HG02938 (cell line): ENCODE data around the gene BRD3.

Experiments used
- ATAC-seq: cut with Tn5 transposase; IDR thresholded peaks from one replicate; pipeline ENCODE4 v1.9.1; 2021; ENCODE audit warnings: mild to moderate bottlenecking, moderate library complexity; ENCODE audit not compliant: unreplicated experiment

The BRD3 gene

GRCh38 chr9:134024828-134025605, 42.8 kb downstream of the BRD3 start, which contains the start of gene BRD3OS:
Gene BRD3OS, plus strand, starts transcription at chr9:134025481. Its CDS starts 1,267 bp downstream, at chr9:134026748.
- ATAC-seq: peak; percentile 60

- no peak for ATAC-seq
Observed at GRCh38 chr9:134024214-134024792, 43.5 kb downstream of the BRD3 start.

- ATAC-seq: no peak
Observed at GRCh38 chr9:134014946-134015345, 52.9 kb downstream of the BRD3 start.

GRCh38 chr9:134011401-134011800, 56.4 kb downstream of the BRD3 start:
- ATAC-seq: no peak

GRCh38 chr9:134010310-134011173, 57.3 kb downstream of the BRD3 start:
- ATAC-seq: no peak

- no peak for ATAC-seq
Observed at GRCh38 chr9:134007571-134007970, 60.3 kb downstream of the BRD3 start.

- ATAC-seq: no peak
Observed at GRCh38 chr9:134007150-134007549, 60.7 kb downstream of the BRD3 start.

GRCh38 chr9:134005381-134005780, 62.4 kb downstream of the BRD3 start:
- no peak for ATAC-seq

GRCh38 chr9:134004881-134005280, 62.9 kb downstream of the BRD3 start:
- ATAC-seq: no peak

- ATAC-seq: no peak
Observed at GRCh38 chr9:134004131-134004873, 63.5 kb downstream of the BRD3 start.

- no peak for ATAC-seq
Observed at GRCh38 chr9:134003237-134003636, 64.6 kb downstream of the BRD3 start.

- ATAC-seq: no peak
Observed at GRCh38 chr9:134002796-134003195, 65.0 kb downstream of the BRD3 start.

GRCh38 chr9:133999851-134000265, 68.0 kb downstream of the BRD3 start:
- no peak for ATAC-seq

- ATAC-seq: no peak
Observed at GRCh38 chr9:133998915-133999595, 68.8 kb downstream of the BRD3 start.

GRCh38 chr9:133997584-133997983, 70.2 kb downstream of the BRD3 start:
- no peak for ATAC-seq

- no peak for ATAC-seq
Observed at GRCh38 chr9:133996531-133997520, 71.0 kb downstream of the BRD3 start.

GRCh38 chr9:133995012-133995896, 72.6 kb downstream of the BRD3 start:
- ATAC-seq: no peak
